CD4-positive, alpha-beta T cell (primary cell): ENCODE data around the gene MEAK7. TPM values are rescaled to one million over a fixed set of nuclear protein-coding genes. Genes with fewer than 3 reads are reported as not detected.

ENCODE experiments used
- ATAC-seq: fragments of 200-7000 bp; cut with Tn5 transposase; one replicate; pipeline ENCODE4 v1.10.0; 2022; ENCODE audit warnings: mild to moderate bottlenecking; ENCODE audit not compliant: poor library complexity
- CTCF ChIA-PET: fragments of 350-600 bp; sonication (Branson Sonifier 250); formaldehyde crosslinking; loops from one replicate; lab custom pipeline; 2021; ENCODE audit warnings: antibody characterized with exemption, inconsistent platforms; lab: Charles Lee
- POLR2A ChIA-PET: fragments of 350-600 bp; sonication (Branson Sonifier 250); formaldehyde crosslinking; loops from one replicate; lab custom pipeline; 2021; ENCODE audit warnings: antibody characterized with exemption, inconsistent platforms; lab: Charles Lee
- DNase-seq, 14 experiments: peaks; one replicate each; pipeline ENCODE4 v3.0.0-alpha.2; 2013 to 2020; ENCODE audit warnings: mixed read lengths in 2 of 14
- H3K27ac ChIP-seq, 2 donors: one replicate each; pipeline versions ENCODE4 v1.5.1 to v1.7.0; 2013; ENCODE audit warnings: low read length in 2 of 2, low read depth in 1 of 2, mild to moderate bottlenecking in 1 of 2
- H3K27me3 ChIP-seq, 2 experiments: 1 replicate in 1 of 2; 2 replicates in 1 of 2; pipeline versions ENCODE4 v1.6.1 to v1.7.0; 2013; ENCODE audit warnings: low read length in 2 of 2, control low read depth in 1 of 2, mild to moderate bottlenecking in 1 of 2, moderate library complexity in 1 of 2; ENCODE audit not compliant: insufficient read depth in 2 of 2, control insufficient read depth in 1 of 2
- H3K36me3 ChIP-seq: one replicate; pipeline ENCODE4 v1.6.1; 2013; ENCODE audit warnings: low read length, control low read depth; ENCODE audit not compliant: insufficient read depth
- H3K4me1 ChIP-seq: one replicate; pipeline ENCODE4 v1.6.1; 2013; ENCODE audit warnings: low read length, control low read depth; ENCODE audit not compliant: insufficient read depth
- H3K4me3 ChIP-seq: one replicate; pipeline ENCODE4 v1.5.1; 2013; ENCODE audit warnings: mild to moderate bottlenecking, low read length, moderate library complexity
- H3K9me3 ChIP-seq, 2 experiments: 1 replicate in 1 of 2; 2 replicates in 1 of 2; pipeline versions ENCODE4 v1.6.1 to v1.7.0; 2013; ENCODE audit warnings: low read length in 2 of 2, mild to moderate bottlenecking in 2 of 2, control low read depth in 1 of 2, moderate library complexity in 1 of 2; ENCODE audit not compliant: control insufficient read depth in 1 of 2, insufficient read depth in 1 of 2
- H3K27ac Mint-ChIP-seq: one replicate; pipeline ENCODE4 v1.8.0; 2020; ENCODE audit warnings: mixed read lengths
- H3K27me3 Mint-ChIP-seq: one replicate; pipeline ENCODE4 v1.8.0; 2021; ENCODE audit warnings: mixed read lengths
- H3K36me3 Mint-ChIP-seq: one replicate; pipeline ENCODE4 v1.8.0; 2021; ENCODE audit warnings: low read depth, mixed read lengths
- H3K4me1 Mint-ChIP-seq: one replicate; pipeline ENCODE4 v1.8.0; 2021; ENCODE audit warnings: low read depth, mixed read lengths
- H3K4me3 Mint-ChIP-seq: one replicate; pipeline ENCODE4 v1.8.0; 2020; ENCODE audit warnings: mild to moderate bottlenecking, mixed read lengths
- H3K9me3 Mint-ChIP-seq: one replicate; pipeline ENCODE4 v1.8.0; 2020; ENCODE audit warnings: mixed read lengths
- CTCF ChIP-seq: fragments of 200-600 bp; IDR thresholded peaks from one replicate; pipeline ENCODE4 v1.8.0; 2022; ENCODE audit warnings: antibody characterized with exemption, mild to moderate bottlenecking
- intact Hi-C, 2 experiments: fragments of 100-400 bp; cut with DNase I in 1 of 2; cut with micrococcal nuclease in 1 of 2; formaldehyde crosslinking; loops; one replicate each; pipeline versions ENCODE4 v1.15.1 to v1.9.0; 2023 to 2025; cut with DNase I, micrococcal nuclease
- total RNA-seq, 174 experiments: library from RNA in 2 of 174; stranded (reverse) in 2 of 174; gene quantifications; one replicate each; pipeline ENCODE4 v1.2.3 and lab custom pipeline; 2021 to 2026

The MEAK7 gene
- total RNA-seq, 2 experiments from 2014 or later: 1.9 to 3.7 TPM

GRCh38 chr16:84459941-84460405 is 44.5 kb downstream of the MEAK7 start:
- Mint-ChIP-seq H3K9me3 (no peaks in the 10 kb centered on the region), H3K4me3 (no peak overlapping the region), H3K36me3 (peaks cover 4% of the 10 kb centered on the region), H3K4me1 (no peaks in the 10 kb centered on the region), H3K27me3 (no peaks in the 10 kb centered on the region), H3K27ac (no peak overlapping the region)
- Histone ChIP-seq H3K27me3 (no peaks in the 10 kb centered on the region), H3K4me1 (no peaks in the 10 kb centered on the region), H3K27ac (no peak overlapping the region), H3K9me3 (peaks cover 0 to 7% of the 10 kb centered on the region in 2 experiments), H3K36me3 (peaks cover under 1% of the 10 kb centered on the region), H3K4me3 (no peak overlapping the region)
- ATAC-seq (no peak), DNase-seq (no peak)
- ChIA-PET POLR2A (no interaction called here), CTCF (no interaction called here)
- no peak for TF ChIP-seq CTCF
- intact Hi-C loops: no loop called here

GRCh38 chr16:84459533-84459894 is 44.9 kb downstream of the MEAK7 start:
- H3K9me3 Mint-ChIP-seq: no peaks in the 10 kb centered on the region
- intact Hi-C loops: no loop called here
- TF ChIP-seq CTCF: no peak

GRCh38 chr16:84458606-84459532 is 45.6 kb downstream of the MEAK7 start:
- DNase-seq (no peak), ATAC-seq (no peak)
- CTCF ChIA-PET: no interaction called here
- Mint-ChIP-seq H3K36me3 (no peaks in the 10 kb centered on the region), H3K27ac (no peak overlapping the region), H3K27me3 (no peaks in the 10 kb centered on the region), H3K9me3 (no peaks in the 10 kb centered on the region), H3K4me3 (no peak overlapping the region), H3K4me1 (no peaks in the 10 kb centered on the region)
- no peak overlapping the region for H3K4me3 ChIP-seq
- POLR2A ChIA-PET: no interaction called here
- H3K27ac ChIP-seq: no peak overlapping the region
- H3K9me3 ChIP-seq: peaks cover 0 to 7% of the 10 kb centered on the region in 2 experiments
- H3K27me3 ChIP-seq: no peaks in the 10 kb centered on the region
- intact Hi-C loops: no loop called here
- no peak for TF ChIP-seq CTCF
- no peaks in the 10 kb centered on the region for H3K36me3 ChIP-seq
- no peaks in the 10 kb centered on the region for H3K4me1 ChIP-seq

More at GRCh38 chr16:84459533-84459894, 44.9 kb downstream of the MEAK7 start:
- ATAC-seq: no peak
- Mint-ChIP-seq H3K27me3 (no peaks in the 10 kb centered on the region), H3K4me3 (no peak overlapping the region), H3K4me1 (no peaks in the 10 kb centered on the region), H3K27ac (no peak overlapping the region), H3K36me3 (no peaks in the 10 kb centered on the region)
- H3K4me1 ChIP-seq: no peaks in the 10 kb centered on the region
- no peaks in the 10 kb centered on the region for H3K36me3 ChIP-seq
- ChIA-PET CTCF (no interaction called here), POLR2A (no interaction called here)
- H3K27ac ChIP-seq: no peak overlapping the region
- H3K9me3 ChIP-seq: peaks cover 0 to 7% of the 10 kb centered on the region in 2 experiments
- H3K4me3 ChIP-seq: no peak overlapping the region
- no peak for DNase-seq
- H3K27me3 ChIP-seq: no peaks in the 10 kb centered on the region
